Effector memory CD4-positive, alpha-beta T cell (primary cell): ENCODE data around the gene FUBP1.
A peak's percentile ranks its signal among the peaks of the same experiment; 100 is the strongest.

Source experiments
- DNase-seq, 3 donors: peaks; one replicate each; pipeline ENCODE4 v3.0.0-alpha.2; 2020
- H3K27ac ChIP-seq: 2 replicates; pipeline ENCODE4 v1.7.0; 2013; ENCODE audit warnings: mild to moderate bottlenecking, low read length, moderate library complexity; ENCODE audit not compliant: insufficient read depth, poor library complexity, severe bottlenecking
- H3K27me3 ChIP-seq: replicated peaks from 2 replicates; pipeline ENCODE4 v1.7.0; 2013; ENCODE audit warnings: mild to moderate bottlenecking, low read length; ENCODE audit not compliant: insufficient read depth, control insufficient read depth, poor library complexity, severe bottlenecking
- H3K36me3 ChIP-seq: 2 replicates; pipeline ENCODE4 v1.7.0; 2013; ENCODE audit warnings: mild to moderate bottlenecking, low read length, moderate library complexity; ENCODE audit not compliant: control insufficient read depth, insufficient read depth
- H3K4me1 ChIP-seq: 2 replicates; pipeline ENCODE4 v1.7.0; 2013; ENCODE audit warnings: low read length, mild to moderate bottlenecking; ENCODE audit not compliant: control insufficient read depth, insufficient read depth, poor library complexity, severe bottlenecking
- H3K4me3 ChIP-seq: 2 replicates; pipeline ENCODE4 v1.7.0; 2013; ENCODE audit warnings: low read length, low read depth, mild to moderate bottlenecking; ENCODE audit not compliant: insufficient read depth, poor library complexity, severe bottlenecking
- H3K9me3 ChIP-seq: 2 replicates; pipeline ENCODE4 v1.7.0; 2013; ENCODE audit warnings: mild to moderate bottlenecking, low read length, moderate library complexity; ENCODE audit not compliant: control insufficient read depth

FUBP1 gene

DNA sequence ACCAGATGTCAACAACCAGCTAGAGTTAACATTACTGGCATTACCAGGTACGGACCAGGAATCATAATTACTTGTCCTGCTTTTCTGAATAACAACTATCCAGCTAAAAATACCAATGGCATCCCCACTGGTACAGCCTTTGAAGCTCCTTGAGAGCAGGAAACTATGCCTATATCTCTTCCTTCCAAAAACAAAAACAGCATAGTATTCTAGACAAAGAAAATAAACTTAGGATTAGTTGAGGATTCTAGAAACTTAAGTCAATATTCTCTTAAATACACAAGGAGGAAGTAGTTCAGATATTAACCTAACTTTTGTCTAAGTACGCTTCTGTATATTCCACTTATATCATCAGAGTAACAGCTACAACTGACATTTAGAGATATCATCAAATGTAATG, 3.0 kb downstream of the FUBP1 start:
- Histone ChIP-seq H3K4me3 (peak overlapping the region; percentile 75), H3K36me3 (peaks cover 8% of the 10 kb centered on the region), H3K4me1 (peaks cover 29% of the 10 kb centered on the region), H3K27ac (peak overlapping the region; percentile 99), H3K27me3 (no peaks in the 10 kb centered on the region), H3K9me3 (no peaks in the 10 kb centered on the region)
- DNase-seq = no peak

DNA sequence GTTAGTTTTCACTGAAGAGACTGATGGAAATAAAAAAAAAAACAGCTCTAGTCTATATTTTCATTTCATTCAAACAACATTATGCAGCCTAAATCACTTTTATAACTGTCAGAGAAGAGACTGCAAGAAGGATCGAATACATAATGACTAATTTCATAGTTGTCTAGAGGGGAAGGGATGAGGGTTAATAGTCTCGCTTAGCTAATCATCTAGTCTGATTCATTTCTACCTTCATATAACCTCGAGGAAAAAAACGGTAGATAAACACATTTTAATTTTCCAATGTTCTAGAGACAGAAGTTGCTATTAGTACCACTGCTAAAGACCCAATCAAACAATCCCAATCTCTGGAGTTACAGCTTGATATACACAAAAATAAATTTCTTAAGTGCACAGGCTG, 3.5 kb downstream of the FUBP1 start:
- Histone ChIP-seq H3K27ac (peak overlapping the region; percentile 99), H3K4me1 (peaks cover 34% of the 10 kb centered on the region), H3K4me3 (peak overlapping the region; percentile 75), H3K9me3 (no peaks in the 10 kb centered on the region), H3K27me3 (no peaks in the 10 kb centered on the region), H3K36me3 (peaks cover 8% of the 10 kb centered on the region)
- DNase-seq = no peak

DNA sequence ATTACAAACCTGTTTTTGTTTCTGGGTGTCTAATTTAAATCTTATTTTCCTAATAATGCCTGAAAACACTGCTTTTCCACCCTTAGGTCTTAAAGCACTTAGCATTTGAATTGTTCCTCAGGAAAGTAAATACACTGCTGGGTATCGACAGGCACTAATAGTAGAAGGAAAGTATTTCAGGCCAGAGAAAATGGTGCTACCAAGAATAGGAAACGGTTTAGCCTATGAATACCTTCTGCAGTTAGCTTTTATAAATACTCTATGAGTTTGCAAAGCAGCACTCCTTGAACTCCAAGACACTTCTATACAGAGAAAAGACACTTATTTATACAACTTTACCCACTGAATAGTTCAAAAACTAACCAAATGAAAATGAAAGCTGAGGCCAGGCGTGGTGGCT, 6.8 kb downstream of the FUBP1 start:
- Histone ChIP-seq H3K4me1 (peaks cover 30% of the 10 kb centered on the region), H3K9me3 (no peaks in the 10 kb centered on the region), H3K27me3 (no peaks in the 10 kb centered on the region), H3K36me3 (peaks cover 39% of the 10 kb centered on the region), H3K27ac (no peak overlapping the region), H3K4me3 (no peak overlapping the region)
- no peak for DNase-seq

DNA sequence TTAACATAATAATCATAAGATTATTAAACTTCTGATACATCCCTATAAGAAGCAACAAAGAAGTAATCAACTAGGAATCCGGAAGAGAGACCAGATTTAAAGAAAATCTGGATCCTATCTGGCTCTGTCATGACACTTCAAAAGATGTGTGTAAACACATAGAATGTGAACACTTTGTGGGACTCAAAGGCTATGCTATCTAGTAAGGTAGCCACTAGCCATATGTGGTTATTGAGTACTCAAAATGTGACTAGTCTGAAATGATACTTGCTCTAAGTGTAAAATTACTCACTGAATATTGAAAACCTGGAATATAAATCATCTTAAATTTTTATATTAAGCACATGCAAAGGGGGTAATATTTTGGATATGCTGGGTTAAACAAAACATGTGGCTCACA, 8.7 kb downstream of the FUBP1 start:
- H3K4me3 ChIP-seq = no peak overlapping the region
- H3K27me3 ChIP-seq = no peaks in the 10 kb centered on the region
- H3K9me3 ChIP-seq = no peaks in the 10 kb centered on the region
- no peak overlapping the region for H3K27ac ChIP-seq
- H3K4me1 ChIP-seq = peaks cover 12% of the 10 kb centered on the region
- no peak for DNase-seq
- peaks cover 57% of the 10 kb centered on the region for H3K36me3 ChIP-seq

DNA sequence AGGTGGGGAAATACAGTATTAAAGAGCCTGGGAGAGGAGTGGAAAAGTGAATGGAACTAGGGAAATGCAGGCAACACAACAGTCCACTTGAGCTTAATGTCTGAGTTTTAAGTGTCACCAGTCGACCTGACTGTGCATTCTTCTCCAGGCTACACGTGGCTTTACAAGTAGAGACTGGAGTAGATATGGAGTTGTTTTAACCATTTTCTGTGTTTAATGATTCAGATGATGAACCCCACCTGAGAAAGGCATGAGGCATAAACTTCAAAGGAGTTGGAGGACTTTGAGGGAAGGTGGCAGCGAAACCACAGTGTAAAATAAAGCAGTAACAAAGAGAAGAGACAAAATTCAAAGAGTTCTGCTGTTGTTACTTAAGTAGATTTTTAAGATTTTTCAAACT, 12.6 kb downstream of the FUBP1 start:
- H3K27me3 ChIP-seq = no peaks in the 10 kb centered on the region
- H3K27ac ChIP-seq = no peak overlapping the region
- no peaks in the 10 kb centered on the region for H3K9me3 ChIP-seq
- no peak overlapping the region for H3K4me3 ChIP-seq
- peaks cover 5% of the 10 kb centered on the region for H3K4me1 ChIP-seq
- no peak for DNase-seq
- H3K36me3 ChIP-seq = peaks cover 88% of the 10 kb centered on the region

DNA sequence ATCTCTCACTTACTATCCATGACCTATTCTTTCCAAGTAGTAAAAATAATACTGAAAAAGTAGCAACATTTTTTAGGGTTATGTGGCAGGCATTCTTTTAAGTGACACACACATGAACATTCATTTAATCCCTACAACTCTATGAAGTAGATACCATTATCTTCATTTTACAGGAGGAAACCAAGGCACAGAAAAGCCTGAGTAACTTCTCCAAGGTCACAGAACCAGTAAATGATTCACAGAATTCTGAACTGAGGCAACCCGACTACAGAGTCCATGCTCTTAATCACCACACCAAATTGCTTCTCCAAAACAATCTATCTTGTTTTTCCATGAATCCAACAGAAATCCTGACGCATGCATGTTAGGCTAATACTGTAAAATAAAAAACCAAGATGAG, 17.5 kb downstream of the FUBP1 start:
- H3K27ac ChIP-seq = no peak overlapping the region
- H3K36me3 ChIP-seq = peaks cover 97% of the 10 kb centered on the region
- no peaks in the 10 kb centered on the region for H3K9me3 ChIP-seq
- DNase-seq = no peak
- no peaks in the 10 kb centered on the region for H3K27me3 ChIP-seq
- H3K4me1 ChIP-seq = no peaks in the 10 kb centered on the region
- H3K4me3 ChIP-seq = no peak overlapping the region

DNA sequence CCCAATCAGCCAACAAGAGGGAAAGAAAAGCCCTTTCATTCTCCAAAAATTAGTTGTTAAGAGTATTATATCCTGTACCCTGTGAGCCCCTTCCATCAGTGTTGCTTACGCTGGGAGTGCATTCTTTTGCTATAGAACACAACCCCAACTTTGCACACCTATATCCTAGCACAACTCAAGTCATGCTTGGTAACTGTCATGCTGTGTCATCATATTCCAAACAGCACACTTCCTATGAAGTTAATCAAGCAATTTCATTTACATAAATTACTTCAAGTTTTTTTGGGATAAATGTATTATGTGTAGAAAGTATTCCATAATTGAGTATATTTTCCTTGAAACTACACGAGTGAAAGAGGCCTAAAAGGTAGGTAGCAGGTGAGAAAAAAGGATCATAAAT, 20.0 kb downstream of the FUBP1 start:
- no peak overlapping the region for H3K4me3 ChIP-seq
- DNase-seq = no peak
- no peaks in the 10 kb centered on the region for H3K4me1 ChIP-seq
- H3K36me3 ChIP-seq = peaks cover 97% of the 10 kb centered on the region
- no peaks in the 10 kb centered on the region for H3K27me3 ChIP-seq
- H3K27ac ChIP-seq = no peak overlapping the region
- no peaks in the 10 kb centered on the region for H3K9me3 ChIP-seq

DNA sequence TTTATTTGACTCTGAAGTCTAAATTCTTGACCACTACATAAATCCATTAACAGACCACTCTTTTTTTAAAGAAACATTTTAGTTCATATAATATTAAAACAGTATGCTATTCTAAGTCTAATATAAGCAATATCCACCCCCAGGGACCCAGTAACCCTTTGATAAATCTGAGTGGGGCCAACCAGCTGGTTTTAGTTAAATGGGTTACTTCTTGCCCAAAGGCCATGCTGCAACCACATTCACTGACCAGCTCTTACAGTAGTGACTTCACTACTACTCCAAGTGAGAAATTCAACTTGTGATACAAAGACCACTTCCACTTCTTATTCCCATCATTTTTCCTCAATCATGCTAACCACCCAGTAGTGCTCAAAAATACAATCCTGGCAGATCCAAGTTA, 20.5 kb downstream of the FUBP1 start:
- H3K4me3 ChIP-seq = no peak overlapping the region
- DNase-seq = no peak
- no peaks in the 10 kb centered on the region for H3K4me1 ChIP-seq
- H3K27ac ChIP-seq = no peak overlapping the region
- no peaks in the 10 kb centered on the region for H3K27me3 ChIP-seq
- no peaks in the 10 kb centered on the region for H3K9me3 ChIP-seq
- peaks cover 96% of the 10 kb centered on the region for H3K36me3 ChIP-seq

DNA sequence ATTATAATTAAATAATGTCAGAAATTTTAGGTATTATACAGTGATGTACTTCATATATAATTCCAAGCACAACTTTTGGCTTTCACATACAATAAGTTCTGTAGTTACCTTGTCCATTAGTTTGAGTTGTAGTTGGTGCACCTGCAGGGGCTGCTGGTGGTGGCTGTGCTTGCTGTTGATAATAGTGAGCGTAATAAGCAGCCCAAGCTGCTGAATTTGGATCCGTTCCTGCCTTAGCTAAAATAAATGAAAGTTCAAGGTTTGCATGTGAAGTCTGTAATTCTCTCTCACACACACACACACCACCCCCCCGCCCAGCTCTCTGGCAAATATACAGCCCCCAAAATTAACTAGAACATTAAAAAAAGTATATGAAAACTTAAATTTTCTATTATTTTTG, 22.4 kb downstream of the FUBP1 start:
- Histone ChIP-seq H3K4me3 (no peak overlapping the region), H3K27me3 (no peaks in the 10 kb centered on the region), H3K4me1 (no peaks in the 10 kb centered on the region), H3K27ac (no peak overlapping the region), H3K36me3 (peaks cover 94% of the 10 kb centered on the region), H3K9me3 (no peaks in the 10 kb centered on the region)
- DNase-seq = no peak

DNA sequence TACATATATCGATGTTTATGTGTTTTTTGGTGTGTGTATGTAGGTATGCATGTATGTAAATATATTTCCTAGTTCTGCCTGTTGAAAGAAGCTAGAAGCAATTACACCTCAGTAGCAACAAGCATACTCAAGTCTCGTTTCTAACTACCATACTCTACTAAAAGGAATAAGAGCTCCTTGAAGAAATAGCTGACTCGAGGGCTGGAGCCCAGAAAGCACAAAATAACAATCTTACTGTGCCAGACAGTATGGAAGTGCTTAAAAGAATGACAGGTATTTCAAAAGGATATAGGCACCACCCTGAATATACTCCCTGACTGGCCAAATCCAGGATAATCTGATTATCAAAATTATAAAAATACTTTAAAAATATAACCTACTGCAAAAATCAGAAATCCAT, 23.2 kb downstream of the FUBP1 start:
- H3K27ac ChIP-seq = no peak overlapping the region
- H3K4me1 ChIP-seq = no peaks in the 10 kb centered on the region
- H3K27me3 ChIP-seq = no peaks in the 10 kb centered on the region
- no peak overlapping the region for H3K4me3 ChIP-seq
- no peak for DNase-seq
- H3K36me3 ChIP-seq = peaks cover 89% of the 10 kb centered on the region
- H3K9me3 ChIP-seq = no peaks in the 10 kb centered on the region

DNA sequence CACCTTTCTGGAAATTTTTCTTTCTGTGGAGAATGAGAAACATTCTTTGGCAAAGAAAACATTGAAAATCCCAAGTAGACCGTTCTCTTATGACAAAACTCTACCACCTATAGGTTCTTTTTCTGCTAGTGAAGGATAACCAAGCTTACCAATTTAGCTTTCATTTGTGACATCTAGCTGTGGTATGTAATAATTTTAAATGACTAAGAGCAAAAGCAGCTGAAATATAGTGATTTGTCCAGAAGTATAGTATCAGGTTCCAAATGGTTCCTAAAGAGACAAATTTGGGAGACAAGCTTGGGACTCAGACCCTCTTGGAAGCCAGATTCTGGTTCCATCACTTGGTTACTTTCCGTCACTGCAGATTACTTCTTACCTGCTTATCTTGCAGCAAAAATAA, 24.4 kb downstream of the FUBP1 start:
- peaks cover 80% of the 10 kb centered on the region for H3K36me3 ChIP-seq
- H3K9me3 ChIP-seq = no peaks in the 10 kb centered on the region
- H3K4me3 ChIP-seq = no peak overlapping the region
- H3K4me1 ChIP-seq = no peaks in the 10 kb centered on the region
- DNase-seq = no peak
- no peaks in the 10 kb centered on the region for H3K27me3 ChIP-seq
- H3K27ac ChIP-seq = no peak overlapping the region
